ENCODE measurements around the gene GIGYF2.

DNA sequence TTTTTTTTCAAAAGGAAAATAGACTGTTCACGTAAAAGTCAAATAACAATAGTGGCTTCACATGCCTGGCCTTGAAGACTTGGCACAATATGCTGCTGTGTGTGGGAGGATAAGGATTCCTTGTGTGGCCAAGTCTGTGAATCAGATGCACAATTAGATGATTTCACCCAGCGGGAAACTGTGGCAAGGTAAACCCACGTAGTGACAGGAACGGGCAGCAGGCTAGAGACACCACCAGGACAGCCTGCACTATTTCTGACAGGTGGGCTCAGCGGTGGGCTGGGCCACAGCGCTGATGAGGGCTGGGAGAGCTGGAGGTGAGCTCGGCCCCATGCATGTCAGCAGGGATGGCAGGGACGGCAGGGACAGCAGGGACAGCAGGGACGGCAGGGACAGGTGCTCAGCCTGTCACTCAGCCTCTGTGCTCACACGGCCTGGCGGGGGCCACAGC lies 194.5 kb downstream of the GIGYF2 start:
- TF ChIP-seq ZNF274 (IDR thresholded peaks at IDR 0.05; ENCODE audit: low read depth, low read length) (no peak), YY1 (IDR thresholded peaks at IDR 0.05; ENCODE audit: insufficient read depth, insufficient read length) (no peak), SUZ12 (IDR thresholded peaks at IDR 0.05; ENCODE audit: extremely low read depth, insufficient read depth, insufficient read length) (no peak)
